HEK293 (cell line): ENCODE results near the gene ABHD17B.

ENCODE experiments used
- CTCF ChIA-PET: fragments of 350-600 bp; formaldehyde crosslinking; extraction: SDS; loops from one replicate; lab custom pipeline; 2021; ENCODE audit warnings: antibody characterized with exemption; lab: Yijun Ruan, JAX
- POLR2A ChIA-PET: fragments of 300-600 bp; formaldehyde crosslinking; extraction: SDS; loops from one replicate; lab custom pipeline; 2020; ENCODE audit warnings: antibody characterized with exemption, inconsistent platforms; lab: Yijun Ruan, JAX
- H3K27ac ChIP-seq: fragments of 200-500 bp; sonication (Bioruptor generic); 2 replicates; pipeline ENCODE4 v1.5.1; 2014; ENCODE audit warnings: low read depth, low read length, control low read depth, inconsistent platforms; ENCODE audit errors: extremely low read depth
- H3K36me3 ChIP-seq, 2 experiments: fragments of 200-500 bp in 1 of 2; sonication (Bioruptor generic) in 1 of 2; 1 replicate in 1 of 2; 2 replicates in 1 of 2; pipeline ENCODE4 v1.5.1; 2014 to 2017; ENCODE audit warnings: inconsistent platforms in 2 of 2, low read length in 2 of 2; ENCODE audit not compliant: control insufficient read depth in 2 of 2, insufficient read depth in 1 of 2
- H3K4me1 ChIP-seq: fragments of 200-500 bp; sonication (Bioruptor generic); 2 replicates; pipeline ENCODE4 v1.5.1; 2014; ENCODE audit warnings: mild to moderate bottlenecking, low read length, inconsistent platforms; ENCODE audit not compliant: control insufficient read depth, insufficient read depth
- H3K4me3 ChIP-seq: 2 replicates; pipeline ENCODE4 v1.5.1; 2011; ENCODE audit warnings: low read depth, mild to moderate bottlenecking, control low read depth, low read length, moderate library complexity
- H3K9me3 ChIP-seq: fragments of 200-500 bp; sonication (Bioruptor generic); 2 replicates; pipeline ENCODE4 v1.5.1; 2014; ENCODE audit warnings: low read depth, low read length, inconsistent platforms; ENCODE audit not compliant: control insufficient read depth, insufficient read depth
- MEIS1 ChIP-seq: sonication (generic); formaldehyde crosslinking; IDR thresholded peaks from 2 replicates; pipeline ENCODE4 v1.8.1; 2022; ENCODE audit warnings: missing genetic modification reagents, mild to moderate bottlenecking, borderline replicate concordance
- RBAK ChIP-seq: fragments of 450-650 bp; formaldehyde crosslinking; IDR thresholded peaks from 2 replicates; pipeline ENCODE4 v1.5.1; 2016; ENCODE audit warnings: missing biosample characterization, missing genetic modification characterization
- ZNF404 ChIP-seq: fragments of 450-650 bp; formaldehyde crosslinking; IDR thresholded peaks from 2 replicates; pipeline ENCODE4 v1.5.1; 2017; ENCODE audit warnings: missing biosample characterization, missing genetic modification characterization
- ZNF433 ChIP-seq: fragments of 450-650 bp; formaldehyde crosslinking; IDR thresholded peaks from 2 replicates; pipeline ENCODE4 v1.5.1; 2016; ENCODE audit warnings: missing biosample characterization, missing genetic modification characterization, low read depth
- ZNF548 ChIP-seq: fragments of 450-650 bp; formaldehyde crosslinking; IDR thresholded peaks from 2 replicates; pipeline ENCODE4 v1.5.1; 2016; ENCODE audit warnings: missing biosample characterization, missing genetic modification characterization
- ZNF610 ChIP-seq: fragments of 450-650 bp; formaldehyde crosslinking; IDR thresholded peaks from 2 replicates; pipeline ENCODE4 v1.5.1; 2016; ENCODE audit warnings: missing biosample characterization, missing genetic modification characterization, borderline replicate concordance
- ZNF654 ChIP-seq: fragments of 450-650 bp; formaldehyde crosslinking; IDR thresholded peaks from 2 replicates; pipeline ENCODE4 v1.5.1; 2016; ENCODE audit warnings: low read depth, missing biosample characterization, missing genetic modification characterization
- ZNF660 ChIP-seq: fragments of 450-650 bp; IDR thresholded peaks from 2 replicates; pipeline ENCODE4 v1.5.1; 2018; ENCODE audit warnings: missing biosample characterization, mild to moderate bottlenecking, missing genetic modification characterization
- ZNF664 ChIP-seq: fragments of 450-650 bp; formaldehyde crosslinking; IDR thresholded peaks from 2 replicates; pipeline ENCODE4 v1.5.1; 2016; ENCODE audit warnings: missing biosample characterization, missing genetic modification characterization
- ZNF747 ChIP-seq: fragments of 450-650 bp; formaldehyde crosslinking; IDR thresholded peaks from 2 replicates; pipeline ENCODE4 v1.5.1; 2016; ENCODE audit warnings: missing biosample characterization, missing genetic modification characterization
- TF ChIP-seq, protein P1 (sequence below): IDR thresholded peaks from 2 replicates; pipeline ENCODE4 v1.6.1; 2011; ENCODE audit warnings: mild to moderate bottlenecking, low read depth, low read length, borderline replicate concordance
- TF ChIP-seq, protein P2 (sequence below): fragments of 450-650 bp; IDR thresholded peaks from 2 replicates; pipeline ENCODE4 v1.5.1; 2018; ENCODE audit warnings: missing biosample characterization, missing genetic modification characterization
- TF ChIP-seq, protein P3 (sequence below): fragments of 450-650 bp; formaldehyde crosslinking; IDR thresholded peaks from 2 replicates; pipeline ENCODE4 v1.5.1; 2017; ENCODE audit warnings: missing biosample characterization, missing genetic modification characterization

ABHD17B gene

DNA sequence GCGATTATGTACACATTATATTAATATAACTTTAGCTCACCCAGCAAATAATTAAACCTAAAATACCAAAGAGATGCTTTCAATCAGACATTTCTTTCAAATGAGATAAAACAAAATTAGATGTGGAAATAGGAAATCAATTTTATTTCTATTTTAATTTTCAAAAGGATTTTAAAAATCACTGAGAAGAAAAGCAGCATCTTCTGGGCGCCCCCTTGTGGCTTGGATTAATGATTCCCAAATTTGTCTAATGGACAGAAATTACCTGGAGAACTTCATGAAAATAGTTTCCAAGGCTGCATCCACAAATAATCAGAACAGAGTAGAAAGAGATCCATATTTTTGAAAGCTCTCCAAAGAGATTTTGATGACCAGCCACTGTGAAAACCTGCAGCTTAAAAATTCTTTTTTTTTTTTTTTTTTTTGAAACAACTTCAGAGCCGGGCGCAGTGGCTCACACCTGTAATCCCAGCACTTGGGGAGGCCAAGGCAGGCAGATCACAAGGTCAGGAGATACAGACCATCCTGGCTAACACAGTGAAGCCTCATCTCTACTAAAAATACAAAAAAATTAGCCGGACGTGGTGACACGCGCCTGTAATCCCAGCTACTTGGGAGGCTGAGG, 91.8 kb downstream of the ABHD17B start:
- Histone ChIP-seq H3K9me3 (no peaks in the 10 kb centered on the region), H3K4me1 (no peaks in the 10 kb centered on the region), H3K36me3 (no peaks in the 10 kb centered on the region), H3K4me3 (no peak overlapping the region), H3K27ac (no peak overlapping the region)
- POLR2A ChIA-PET: no interaction called here
- CTCF ChIA-PET: interaction anchor here (0.6 to 5.3 kb wide), 54 partner anchors 8 to 1664 kb away, joined by 3 to 42 read pairs (median 4); no protein-coding TSS in a partner anchor
- TF ChIP-seq MEIS1 (CRISPR knock-in tag) (no peak), ZNF654 (peak; percentile 22)

DNA sequence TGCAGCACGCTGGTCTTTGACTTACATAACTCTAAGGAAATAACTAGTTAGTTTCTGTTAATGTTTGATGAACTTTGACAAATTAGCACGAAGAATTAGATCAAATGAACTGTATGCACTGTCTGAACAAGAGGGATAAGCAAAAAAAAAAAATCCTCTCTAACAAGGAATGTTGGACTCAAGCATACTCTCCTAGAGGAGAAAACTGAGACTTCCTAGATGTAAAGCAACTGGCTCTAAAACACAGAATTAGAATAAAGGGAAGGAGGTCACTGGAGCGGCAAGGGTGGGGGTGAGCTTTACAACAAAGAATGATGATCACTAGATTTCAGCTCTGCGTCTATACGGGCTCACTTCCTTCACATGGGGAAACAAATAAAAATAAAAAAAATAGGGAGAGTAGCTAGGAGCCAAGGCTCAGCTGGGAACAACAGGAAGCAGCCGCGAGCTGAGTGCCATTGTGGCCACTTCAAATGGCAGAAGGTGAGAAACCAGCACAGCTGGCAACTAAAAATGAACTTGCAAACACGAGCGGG, 94.0 kb downstream of the ABHD17B start:
- Histone ChIP-seq H3K36me3 (no peaks in the 10 kb centered on the region), H3K4me1 (no peaks in the 10 kb centered on the region), H3K9me3 (no peaks in the 10 kb centered on the region), H3K27ac (no peak overlapping the region), H3K4me3 (no peak overlapping the region)
- CTCF ChIA-PET: interaction anchor here (0.7 to 5.3 kb wide), 10 partner anchors 8 to 532 kb away, joined by 3 to 42 read pairs (median 4); no protein-coding TSS in a partner anchor
- POLR2A ChIA-PET: no interaction called here
- TF ChIP-seq ZNF433 (tag by site-specific recombination) (no peak), ZNF660 (no peak), RBAK (no peak), ZNF664 (tag by site-specific recombination) (no peak), ZNF610 (tag by site-specific recombination) (no peak), ZNF548 (tag by site-specific recombination) (no peak), ZNF404 (tag by site-specific recombination) (no peak), ZNF747 (tag by site-specific recombination) (no peak)
- TF ChIP-seq, protein P1, sequence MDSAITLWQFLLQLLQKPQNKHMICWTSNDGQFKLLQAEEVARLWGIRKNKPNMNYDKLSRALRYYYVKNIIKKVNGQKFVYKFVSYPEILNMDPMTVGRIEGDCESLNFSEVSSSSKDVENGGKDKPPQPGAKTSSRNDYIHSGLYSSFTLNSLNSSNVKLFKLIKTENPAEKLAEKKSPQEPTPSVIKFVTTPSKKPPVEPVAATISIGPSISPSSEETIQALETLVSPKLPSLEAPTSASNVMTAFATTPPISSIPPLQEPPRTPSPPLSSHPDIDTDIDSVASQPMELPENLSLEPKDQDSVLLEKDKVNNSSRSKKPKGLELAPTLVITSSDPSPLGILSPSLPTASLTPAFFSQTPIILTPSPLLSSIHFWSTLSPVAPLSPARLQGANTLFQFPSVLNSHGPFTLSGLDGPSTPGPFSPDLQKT: no peak
- TF ChIP-seq, protein P2, sequence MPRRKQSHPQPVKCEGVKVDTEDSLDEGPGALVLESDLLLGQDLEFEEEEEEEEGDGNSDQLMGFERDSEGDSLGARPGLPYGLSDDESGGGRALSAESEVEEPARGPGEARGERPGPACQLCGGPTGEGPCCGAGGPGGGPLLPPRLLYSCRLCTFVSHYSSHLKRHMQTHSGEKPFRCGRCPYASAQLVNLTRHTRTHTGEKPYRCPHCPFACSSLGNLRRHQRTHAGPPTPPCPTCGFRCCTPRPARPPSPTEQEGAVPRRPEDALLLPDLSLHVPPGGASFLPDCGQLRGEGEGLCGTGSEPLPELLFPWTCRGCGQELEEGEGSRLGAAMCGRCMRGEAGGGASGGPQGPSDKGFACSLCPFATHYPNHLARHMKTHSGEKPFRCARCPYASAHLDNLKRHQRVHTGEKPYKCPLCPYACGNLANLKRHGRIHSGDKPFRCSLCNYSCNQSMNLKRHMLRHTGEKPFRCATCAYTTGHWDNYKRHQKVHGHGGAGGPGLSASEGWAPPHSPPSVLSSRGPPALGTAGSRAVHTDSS (tag by site-specific recombination): no peak
- TF ChIP-seq, protein P3, sequence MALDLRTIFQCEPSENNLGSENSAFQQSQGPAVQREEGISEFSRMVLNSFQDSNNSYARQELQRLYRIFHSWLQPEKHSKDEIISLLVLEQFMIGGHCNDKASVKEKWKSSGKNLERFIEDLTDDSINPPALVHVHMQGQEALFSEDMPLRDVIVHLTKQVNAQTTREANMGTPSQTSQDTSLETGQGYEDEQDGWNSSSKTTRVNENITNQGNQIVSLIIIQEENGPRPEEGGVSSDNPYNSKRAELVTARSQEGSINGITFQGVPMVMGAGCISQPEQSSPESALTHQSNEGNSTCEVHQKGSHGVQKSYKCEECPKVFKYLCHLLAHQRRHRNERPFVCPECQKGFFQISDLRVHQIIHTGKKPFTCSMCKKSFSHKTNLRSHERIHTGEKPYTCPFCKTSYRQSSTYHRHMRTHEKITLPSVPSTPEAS (tag by site-specific recombination): no peak
